Stomach (tissue), 4 donors: Measurements from ENCODE around the gene INHA.

ENCODE experiments used
- EP300 ChIP-seq: sonication (generic); formaldehyde crosslinking; IDR thresholded peaks from one replicate; pipeline ENCODE4 v1.6.1; 2017; ENCODE audit warnings: antibody characterized with exemption
- TF ChIP-seq, protein P1 (sequence below), 7 experiments: fragments of 450-650 bp in 4 of 7; fragments of 200-600 bp in 3 of 7; sonication (generic) in 3 of 7; IDR thresholded peaks; one replicate each; pipeline ENCODE4 v1.5.1; 2016 to 2019; ENCODE audit warnings: antibody characterized with exemption in 7 of 7, control low read depth in 2 of 7, mild to moderate bottlenecking in 1 of 7

DNA sequence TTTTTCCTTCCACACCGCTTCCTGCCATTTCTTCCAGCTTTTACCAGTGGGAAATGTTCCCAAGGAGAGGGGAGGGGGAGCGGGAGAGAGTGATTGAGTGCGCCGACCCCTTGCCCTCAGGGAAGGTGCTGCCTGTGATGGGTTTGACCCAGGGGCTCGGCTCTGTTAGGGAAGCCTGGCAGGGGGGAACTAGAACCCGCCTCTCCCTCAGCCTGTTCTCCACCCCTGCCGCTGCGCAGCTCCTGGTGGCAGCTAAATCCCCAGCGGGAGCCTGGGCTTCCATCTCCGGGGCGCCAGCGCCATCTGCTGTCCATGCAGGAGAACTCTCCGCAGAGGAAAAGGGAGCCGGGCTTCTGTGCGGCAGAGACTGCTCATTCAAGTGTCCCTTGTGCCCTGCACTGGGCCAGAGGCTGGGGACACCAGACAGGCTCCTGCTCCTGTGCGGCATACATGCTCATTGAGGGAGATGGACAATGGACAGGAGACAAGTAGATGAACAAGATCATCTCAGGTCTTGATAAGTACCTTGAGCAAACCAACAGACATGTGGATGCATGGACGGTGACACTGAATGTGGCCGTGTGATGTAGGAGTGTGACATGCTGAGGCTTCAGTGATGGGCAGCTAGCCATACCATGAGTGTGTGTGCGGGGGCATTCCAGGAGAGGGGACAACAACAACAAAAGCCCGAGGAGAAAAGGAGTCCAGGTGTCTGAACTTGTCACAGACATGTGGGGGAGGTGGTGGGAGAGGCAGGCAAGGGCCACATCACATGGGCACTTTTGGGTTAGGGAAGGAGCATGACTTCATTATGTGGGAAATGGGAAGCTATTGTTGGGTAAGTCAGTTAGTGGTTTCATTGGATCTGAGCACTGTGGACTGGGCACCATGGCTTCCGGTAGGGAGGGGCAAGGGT lies 41.8 kb upstream of the INHA start:
- no peak for TF ChIP-seq EP300
- TF ChIP-seq, protein P1, sequence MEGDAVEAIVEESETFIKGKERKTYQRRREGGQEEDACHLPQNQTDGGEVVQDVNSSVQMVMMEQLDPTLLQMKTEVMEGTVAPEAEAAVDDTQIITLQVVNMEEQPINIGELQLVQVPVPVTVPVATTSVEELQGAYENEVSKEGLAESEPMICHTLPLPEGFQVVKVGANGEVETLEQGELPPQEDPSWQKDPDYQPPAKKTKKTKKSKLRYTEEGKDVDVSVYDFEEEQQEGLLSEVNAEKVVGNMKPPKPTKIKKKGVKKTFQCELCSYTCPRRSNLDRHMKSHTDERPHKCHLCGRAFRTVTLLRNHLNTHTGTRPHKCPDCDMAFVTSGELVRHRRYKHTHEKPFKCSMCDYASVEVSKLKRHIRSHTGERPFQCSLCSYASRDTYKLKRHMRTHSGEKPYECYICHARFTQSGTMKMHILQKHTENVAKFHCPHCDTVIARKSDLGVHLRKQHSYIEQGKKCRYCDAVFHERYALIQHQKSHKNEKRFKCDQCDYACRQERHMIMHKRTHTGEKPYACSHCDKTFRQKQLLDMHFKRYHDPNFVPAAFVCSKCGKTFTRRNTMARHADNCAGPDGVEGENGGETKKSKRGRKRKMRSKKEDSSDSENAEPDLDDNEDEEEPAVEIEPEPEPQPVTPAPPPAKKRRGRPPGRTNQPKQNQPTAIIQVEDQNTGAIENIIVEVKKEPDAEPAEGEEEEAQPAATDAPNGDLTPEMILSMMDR (IDR thresholded peaks at IDR 0.05) = peak in 6 of 7 experiments; percentile 62 to 98 (median 94)
